HL-60 (cell line): ENCODE data around the gene ASTN2.

Source experiments
- DNase-seq, 2 experiments: peaks; one replicate each; pipeline ENCODE4 v3.0.0-alpha.2; 2010 to 2020; ENCODE audit warnings: low read depth in 1 of 2, low spot score in 1 of 2
- H3K27ac ChIP-seq: fragments of 250-450 bp; sonication (Bioruptor Pico); replicated peaks from 2 replicates; pipeline ENCODE4 v1.5.1; 2020; ENCODE audit warnings: mild to moderate bottlenecking, moderate library complexity
- H3K27me3 ChIP-seq: fragments of 250-450 bp; sonication (Bioruptor Pico); 2 replicates; pipeline ENCODE4 v1.5.1; 2021; ENCODE audit warnings: mild to moderate bottlenecking, moderate library complexity; ENCODE audit not compliant: insufficient read depth, poor library complexity, severe bottlenecking
- H3K4me3 ChIP-seq: replicated peaks from 2 replicates; pipeline ENCODE4 v1.5.1; 2011; ENCODE audit warnings: mild to moderate bottlenecking, control low read depth, low read length; ENCODE audit not compliant: insufficient read depth
- CTCF ChIP-seq: IDR thresholded peaks from one replicate; pipeline ENCODE4 v1.5.1; 2011; ENCODE audit warnings: low read length, control low read depth, inconsistent platforms; ENCODE audit not compliant: insufficient read depth
- GABPA ChIP-seq: IDR thresholded peaks from 2 replicates; pipeline ENCODE4 v1.6.1; 2012; ENCODE audit warnings: low read depth
- POLR2AphosphoS5 ChIP-seq: IDR thresholded peaks from 2 replicates; pipeline ENCODE4 v1.6.1; 2012; ENCODE audit warnings: low read depth
- SPI1 ChIP-seq: IDR thresholded peaks from 2 replicates; pipeline ENCODE4 v1.6.1; 2012; ENCODE audit warnings: low read depth, mild to moderate bottlenecking, borderline replicate concordance
- TF ChIP-seq, protein P1 (sequence below): IDR thresholded peaks from 2 replicates; pipeline ENCODE4 v1.6.1; 2012; ENCODE audit warnings: low read depth; ENCODE audit not compliant: insufficient replicate concordance

Gene ASTN2

GRCh38 chr9:116904165-116904564, 510.7 kb downstream of the ASTN2 start:
- no peak overlapping the region for H3K27ac ChIP-seq
- DNase-seq, result no peak
- no peak overlapping the region for H3K4me3 ChIP-seq
- H3K27me3 ChIP-seq, result no peaks in the 10 kb centered on the region
- TF ChIP-seq, protein P1, sequence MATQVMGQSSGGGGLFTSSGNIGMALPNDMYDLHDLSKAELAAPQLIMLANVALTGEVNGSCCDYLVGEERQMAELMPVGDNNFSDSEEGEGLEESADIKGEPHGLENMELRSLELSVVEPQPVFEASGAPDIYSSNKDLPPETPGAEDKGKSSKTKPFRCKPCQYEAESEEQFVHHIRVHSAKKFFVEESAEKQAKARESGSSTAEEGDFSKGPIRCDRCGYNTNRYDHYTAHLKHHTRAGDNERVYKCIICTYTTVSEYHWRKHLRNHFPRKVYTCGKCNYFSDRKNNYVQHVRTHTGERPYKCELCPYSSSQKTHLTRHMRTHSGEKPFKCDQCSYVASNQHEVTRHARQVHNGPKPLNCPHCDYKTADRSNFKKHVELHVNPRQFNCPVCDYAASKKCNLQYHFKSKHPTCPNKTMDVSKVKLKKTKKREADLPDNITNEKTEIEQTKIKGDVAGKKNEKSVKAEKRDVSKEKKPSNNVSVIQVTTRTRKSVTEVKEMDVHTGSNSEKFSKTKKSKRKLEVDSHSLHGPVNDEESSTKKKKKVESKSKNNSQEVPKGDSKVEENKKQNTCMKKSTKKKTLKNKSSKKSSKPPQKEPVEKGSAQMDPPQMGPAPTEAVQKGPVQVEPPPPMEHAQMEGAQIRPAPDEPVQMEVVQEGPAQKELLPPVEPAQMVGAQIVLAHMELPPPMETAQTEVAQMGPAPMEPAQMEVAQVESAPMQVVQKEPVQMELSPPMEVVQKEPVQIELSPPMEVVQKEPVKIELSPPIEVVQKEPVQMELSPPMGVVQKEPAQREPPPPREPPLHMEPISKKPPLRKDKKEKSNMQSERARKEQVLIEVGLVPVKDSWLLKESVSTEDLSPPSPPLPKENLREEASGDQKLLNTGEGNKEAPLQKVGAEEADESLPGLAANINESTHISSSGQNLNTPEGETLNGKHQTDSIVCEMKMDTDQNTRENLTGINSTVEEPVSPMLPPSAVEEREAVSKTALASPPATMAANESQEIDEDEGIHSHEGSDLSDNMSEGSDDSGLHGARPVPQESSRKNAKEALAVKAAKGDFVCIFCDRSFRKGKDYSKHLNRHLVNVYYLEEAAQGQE, result no peak
- TF ChIP-seq POLR2AphosphoS5, result no peak
- no peak for TF ChIP-seq GABPA
- TF ChIP-seq CTCF, result no peak
- no peak for TF ChIP-seq SPI1

- no peak for DNase-seq
- Histone ChIP-seq H3K4me3 (no peak overlapping the region), H3K27ac (no peak overlapping the region), H3K27me3 (no peaks in the 10 kb centered on the region)
- no peak for TF ChIP-seq SPI1
- TF ChIP-seq CTCF, result no peak
- no peak for TF ChIP-seq GABPA
- TF ChIP-seq, protein P1, result no peak
These were observed 513.6 kb downstream of the ASTN2 start for GRCh38 chr9:116901260-116901659.

DNA sequence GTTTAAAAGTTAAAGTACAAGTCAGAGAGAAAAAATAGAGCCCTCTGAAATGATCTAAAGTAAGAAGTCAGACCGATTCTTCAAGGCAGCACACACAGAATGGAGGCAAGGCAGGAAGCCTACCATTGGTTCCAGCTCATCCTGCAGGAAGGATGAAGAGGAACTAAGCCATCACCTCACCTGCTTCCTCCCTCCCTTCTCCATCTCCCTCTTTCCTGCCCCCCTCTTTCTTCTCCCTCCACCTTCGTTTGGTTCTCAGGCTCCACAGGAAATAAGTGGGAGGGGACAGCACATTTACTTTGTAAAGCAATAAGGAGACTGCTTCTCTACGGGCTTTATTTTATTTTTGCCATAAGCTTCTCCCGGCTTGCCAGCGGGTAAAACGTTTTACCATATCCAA, 514.3 kb downstream of the ASTN2 start:
- no peak for DNase-seq
- H3K4me3 ChIP-seq, result no peak overlapping the region
- H3K27ac ChIP-seq, result no peak overlapping the region
- TF ChIP-seq GABPA, result no peak
- TF ChIP-seq, protein P1, result no peak
- TF ChIP-seq CTCF, result no peak
- no peak for TF ChIP-seq SPI1
- TF ChIP-seq POLR2AphosphoS5, result no peak
- no peaks in the 10 kb centered on the region for H3K27me3 ChIP-seq
